PC-9 (cell line): ENCODE results near the gene CDCA7L.

ENCODE experiments used
- CTCF ChIP-seq: fragments of 200-600 bp; sonication (generic); conservative IDR thresholded peaks from 2 replicates; pipeline ENCODE4 v1.6.1; 2017; ENCODE audit warnings: mixed run types, antibody characterized with exemption, mild to moderate bottlenecking, moderate library complexity
- EZH2 ChIP-seq: fragments of 200-600 bp; sonication (generic); IDR thresholded peaks from 2 replicates; pipeline ENCODE4 v1.8.0; 2017; ENCODE audit warnings: antibody characterized with exemption, low read depth

- TF ChIP-seq EZH2: no peak
- TF ChIP-seq CTCF: no peak
Observed at GRCh38 chr7:21887779-21888178, 57.9 kb downstream of the CDCA7L start.
